Loucy (cell line): ENCODE measurements around the gene ZNF284.

ENCODE experiments used
- CTCF ChIP-seq: fragments of 200-600 bp; sonication (generic); conservative IDR thresholded peaks from 2 replicates; pipeline ENCODE4 v1.5.1; 2014; ENCODE audit warnings: mild to moderate bottlenecking, antibody characterized with exemption, low read length
- EZH2phosphoT487 ChIP-seq: fragments of 200-600 bp; IDR thresholded peaks from 2 replicates; pipeline ENCODE4 v1.6.1; 2018; ENCODE audit warnings: antibody characterized with exemption, mild to moderate bottlenecking, moderate library complexity, borderline replicate concordance

DNA sequence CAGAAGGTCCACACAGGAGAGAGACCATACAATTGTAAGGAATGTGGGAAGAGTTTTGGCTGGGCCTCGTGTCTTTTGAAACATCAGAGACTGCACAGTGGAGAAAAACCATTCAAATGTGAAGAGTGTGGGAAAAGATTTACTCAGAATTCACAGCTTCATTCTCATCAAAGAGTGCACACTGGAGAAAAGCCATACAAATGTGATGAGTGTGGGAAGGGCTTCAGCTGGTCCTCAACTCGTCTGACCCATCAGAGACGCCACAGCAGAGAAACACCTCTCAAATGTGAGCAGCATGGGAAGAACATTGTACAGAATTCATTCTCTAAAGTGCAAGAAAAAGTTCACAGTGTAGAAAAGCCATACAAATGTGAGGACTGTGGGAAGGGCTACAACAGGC lies 35.8 kb downstream of the ZNF284 start:
- TF ChIP-seq CTCF (no peak), EZH2phosphoT487 (no peak)
